IMR-90 (cell line): Measurements from ENCODE around the gene PITRM1. TPM values are rescaled to one million over a fixed set of nuclear protein-coding genes. Genes with fewer than 3 reads are reported as not detected.
"Not testable (repeated sequence)": the region's sequence is repeated elsewhere in the genome, so short reads cannot be mapped to it uniquely, and the experiment has no call there.

Experiments
- ATAC-seq: fragments of 200-7000 bp; cut with Tn5 transposase; 2 replicates; pipeline ENCODE4 v1.9.1; 2020; ENCODE audit warnings: low read depth, mild to moderate bottlenecking, moderate library complexity
- BruUV-seq: library from RNA; stranded (reverse); fragments of 400-500 nt; replicated peaks from 2 replicates; lab custom pipeline; 2021; lab: Mats Ljungman, UMichigan
- CTCF ChIA-PET: fragments of 300-600 bp; formaldehyde crosslinking; extraction: SDS; loops from one replicate; lab custom pipeline; 2021; ENCODE audit warnings: antibody characterized with exemption; lab: Yijun Ruan, JAX
- POLR2A ChIA-PET: fragments of 300-600 bp; sonication (Branson Sonifier 250); formaldehyde crosslinking; loops from one replicate; lab custom pipeline; 2022; ENCODE audit warnings: antibody characterized with exemption; ENCODE audit not compliant: unreplicated experiment; lab: Charles Lee
- DNase-seq: peaks from one replicate; pipeline ENCODE4 v3.0.0; 2013
- H2AFZ ChIP-seq: replicated peaks from 2 replicates; pipeline ENCODE3; 2013; ENCODE audit warnings: low read length, mild to moderate bottlenecking; ENCODE audit not compliant: poor library complexity
- H2AK5ac ChIP-seq: 2 replicates; pipeline ENCODE4 v1.6.1; 2013; ENCODE audit warnings: low read depth, low read length, inconsistent platforms
- H2AK9ac ChIP-seq: replicated peaks from 2 replicates; pipeline ENCODE3; 2013; ENCODE audit warnings: mild to moderate bottlenecking, low read depth, low read length, moderate library complexity; ENCODE audit not compliant: poor library complexity
- H2BK120ac ChIP-seq: 2 replicates; pipeline ENCODE4 v1.6.1; 2013; ENCODE audit warnings: low read depth, low read length, inconsistent platforms
- H2BK15ac ChIP-seq: 3 replicates; pipeline ENCODE4 v1.6.1; 2013; ENCODE audit warnings: low read depth, low read length, inconsistent platforms
- H2BK20ac ChIP-seq: 2 replicates; pipeline ENCODE4 v1.6.1; 2013; ENCODE audit warnings: low read depth, mild to moderate bottlenecking, inconsistent platforms, low read length, moderate library complexity
- H2BK5ac ChIP-seq: 2 replicates; pipeline ENCODE4 v1.6.1; 2013; ENCODE audit warnings: mild to moderate bottlenecking, low read depth, low read length, inconsistent platforms; ENCODE audit not compliant: poor library complexity, severe bottlenecking
- H3K14ac ChIP-seq: replicated peaks from 2 replicates; pipeline ENCODE4 v1.6.1; 2013; ENCODE audit warnings: low read depth, low read length, inconsistent platforms
- H3K18ac ChIP-seq: 2 replicates; pipeline ENCODE4 v1.6.1; 2013; ENCODE audit warnings: low read depth, low read length, control low read depth
- H3K23ac ChIP-seq: 2 replicates; pipeline ENCODE4 v1.6.1; 2013; ENCODE audit warnings: low read depth, low read length, inconsistent platforms
- H3K27ac ChIP-seq: 2 replicates; pipeline ENCODE4 v1.5.1; 2013; ENCODE audit warnings: mild to moderate bottlenecking, control low read depth, low read length; ENCODE audit not compliant: insufficient read depth
- H3K27me3 ChIP-seq: 2 replicates; pipeline ENCODE4 v1.6.1; 2013; ENCODE audit warnings: low read length; ENCODE audit not compliant: control insufficient read depth, insufficient read depth
- H3K36me3 ChIP-seq: 2 replicates; pipeline ENCODE4 v1.6.1; 2013; ENCODE audit warnings: low read length, mixed read lengths; ENCODE audit not compliant: control insufficient read depth, insufficient read depth
- H3K4ac ChIP-seq: 2 replicates; pipeline ENCODE4 v1.6.1; 2013; ENCODE audit warnings: low read depth, low read length, inconsistent platforms
- H3K4me1 ChIP-seq: 2 replicates; pipeline ENCODE4 v1.6.1; 2013; ENCODE audit warnings: low read length, mixed read lengths; ENCODE audit not compliant: control insufficient read depth, insufficient read depth
- H3K4me2 ChIP-seq: 2 replicates; pipeline ENCODE4 v1.6.1; 2013; ENCODE audit warnings: low read depth, mild to moderate bottlenecking, control low read depth, low read length, moderate library complexity
- H3K4me3 ChIP-seq: 2 replicates; pipeline ENCODE4 v1.5.1; 2013; ENCODE audit warnings: low read depth, mild to moderate bottlenecking, control low read depth, low read length, moderate library complexity; ENCODE audit not compliant: insufficient read depth
- H3K56ac ChIP-seq: 2 replicates; pipeline ENCODE4 v1.6.1; 2013; ENCODE audit warnings: low read length, inconsistent platforms; ENCODE audit not compliant: insufficient read depth; ENCODE audit errors: extremely low read depth
- H3K79me1 ChIP-seq, 2 experiments: 2 replicates each; pipeline ENCODE4 v1.6.1; 2013; ENCODE audit warnings: low read length in 2 of 2, inconsistent platforms in 1 of 2, low read depth in 1 of 2
- H3K9ac ChIP-seq: 2 replicates; pipeline ENCODE4 v1.6.1; 2013; ENCODE audit warnings: low read depth, low read length, control low read depth
- H3K9me1 ChIP-seq: 2 replicates; pipeline ENCODE4 v1.6.1; 2013; ENCODE audit warnings: low read length, inconsistent platforms; ENCODE audit not compliant: insufficient read depth
- H3K9me3 ChIP-seq: 2 replicates; pipeline ENCODE4 v1.6.1; 2013; ENCODE audit warnings: low read length; ENCODE audit not compliant: control insufficient read depth, insufficient read depth
- H4K20me1 ChIP-seq: 2 replicates; pipeline ENCODE4 v1.6.1; 2013; ENCODE audit warnings: low read length, inconsistent platforms; ENCODE audit not compliant: insufficient read depth
- H4K5ac ChIP-seq: 2 replicates; pipeline ENCODE4 v1.6.1; 2013; ENCODE audit warnings: mild to moderate bottlenecking, low read depth, low read length, control low read depth
- H4K8ac ChIP-seq, 2 experiments: 2 replicates each; pipeline ENCODE4 v1.6.1; 2013; ENCODE audit warnings: low read depth in 2 of 2, low read length in 2 of 2, control low read depth in 1 of 2, inconsistent platforms in 1 of 2
- H4K91ac ChIP-seq: 2 replicates; pipeline ENCODE4 v1.6.1; 2013; ENCODE audit warnings: low read depth, low read length, inconsistent platforms; ENCODE audit not compliant: insufficient read depth
- WGBS, 2 experiments: methylation state at CpG; one replicate each; pipeline versions ENCODE4 v1.1.5 to v1.1.7; 2013; ENCODE audit warnings: missing lambda C conversion rate in 2 of 2; ENCODE audit not compliant: insufficient read length in 1 of 2; ENCODE audit errors: extremely low coverage in 2 of 2; 5-methylcytosine and 5-hydroxymethylcytosine counted together
- dilution Hi-C: fragments of 300-500 bp; cut with HindIII; formaldehyde crosslinking; loops from one replicate; pipeline ENCODE4 v1.14.3; 2018; ENCODE audit warnings: low sequenced_read_pairs; ENCODE audit not compliant: unreplicated experiment
- in situ Hi-C: fragments of 300-500 bp; cut with MboI; formaldehyde crosslinking; loops from 3 replicates; pipeline ENCODE4 v1.14.3; 2019; ENCODE audit warnings: low sequenced_read_pairs, inconsistent platforms, mixed read lengths
- intact Hi-C: fragments of 100-400 bp; cut with micrococcal nuclease; formaldehyde crosslinking; loops from 2 replicates; pipeline ENCODE4 v1.10.0; 2022
- polyA plus RNA-seq, 3 experiments: library from polyadenylated mRNA; depleted of rRNA; stranded (reverse); fragments of >200 nt; gene quantifications; 2 replicates each; pipeline ENCODE4 v1.2.3, GENCODE V29; 2012; ENCODE audit warnings: low replicate concordance in 1 of 3
- total RNA-seq: library from RNA; depleted of rRNA; stranded (reverse); fragments of >200 nt; gene quantifications from 2 replicates; pipeline ENCODE4 v1.2.3, GENCODE V29; 2012

PITRM1 gene
- total and polyA plus RNA-seq, 2 of the 4 experiments (the other 2 are of a cell fraction), result 97.1 to 124 TPM

DNA sequence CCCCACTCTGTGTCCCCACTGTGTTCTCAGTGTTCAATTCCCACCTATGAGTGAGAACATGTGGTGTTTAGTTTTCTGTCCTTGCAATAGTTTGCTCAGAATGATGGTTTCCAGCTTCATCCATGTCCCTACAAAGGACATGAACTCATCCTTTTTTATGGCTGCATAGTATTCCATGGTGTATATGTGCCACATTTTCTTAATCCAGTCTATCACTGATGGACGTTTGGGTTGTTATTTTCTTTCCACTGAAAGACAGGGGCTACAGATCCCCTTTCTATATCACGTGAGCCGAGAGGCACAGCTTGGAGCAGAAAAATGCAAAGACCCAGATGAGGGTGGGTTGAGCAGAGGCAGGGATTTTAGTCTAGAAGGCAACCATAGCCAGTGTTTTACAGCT lies 14.6 kb upstream of the PITRM1 start:
- H3K9me3 ChIP-seq, H2AFZ ChIP-seq, H2BK20ac ChIP-seq, BruUV-seq, H2BK5ac ChIP-seq, H3K79me1 ChIP-seq, H3K9ac ChIP-seq, H3K27ac ChIP-seq, ATAC-seq, H3K4ac ChIP-seq, H4K5ac ChIP-seq, H3K36me3 ChIP-seq, H3K56ac ChIP-seq, H3K4me1 ChIP-seq, H2AK9ac ChIP-seq, H3K4me3 ChIP-seq, intact Hi-C loops, CTCF ChIA-PET, H3K9me1 ChIP-seq, H2BK120ac ChIP-seq, H3K14ac ChIP-seq, H3K23ac ChIP-seq, H3K4me2 ChIP-seq, H4K8ac ChIP-seq, POLR2A ChIA-PET, dilution Hi-C loops, H4K91ac ChIP-seq, H3K18ac ChIP-seq, H4K20me1 ChIP-seq, DNase-seq, H2AK5ac ChIP-seq, H2BK15ac ChIP-seq: not testable (repeated sequence)
- H3K27me3 ChIP-seq, result peaks cover 11% of the 10 kb centered on the region
- in situ Hi-C loops, result loop anchor here (10.0 kb wide), 1 partner anchor 1468 kb away; no protein-coding TSS in a partner anchor
- no CpG with 5 or more reads among the region's 3 CpGs for WGBS, 2 experiments
